Measurements from ENCODE around the gene ASIC5. TPM values are rescaled to one million over a fixed set of nuclear protein-coding genes. Genes with fewer than 3 reads are reported as not detected.

The ASIC5 gene
- total RNA-seq = not detected in 2 replicates

GRCh38 chr4:155866177-155866576 is at the start of gene ASIC5:
ASIC5 (minus strand) TSS chr4:155866277; CDS start chr4:155866226, 51 bp downstream.

GRCh38 chr4:155903453-155903852 is 37.4 kb upstream of the ASIC5 start, which contains the start of gene TDO2:
TDO2 (plus strand) TSS chr4:155903696; CDS start chr4:155903759, 63 bp downstream.

Other genes with a start within 250 kb of the ASIC5 start
- 0.35 TPM in 1 of 2 replicates, not detected in the other for gene GUCY1A1, start 199.4 kb downstream of the ASIC5 start, total RNA-seq
- gene GUCY1B1, start 107.3 kb downstream of the ASIC5 start, total RNA-seq = 3.5 and 3.7 TPM in 2 replicates
- gene TDO2, start 37.4 kb upstream of the ASIC5 start, total RNA-seq = not detected in 2 replicates
- 10.8 and 13.3 TPM in 2 replicates for gene CTSO, start 87.6 kb upstream of the ASIC5 start, total RNA-seq